Measurements from ENCODE around the gene SUPT3H. TPM values are rescaled to one million over a fixed set of nuclear protein-coding genes. Genes with fewer than 3 reads are reported as not detected.

The SUPT3H gene
- total and polyA plus RNA-seq, 2 of the 13 experiments (the other 11 are each of a cell fraction or from before 2014, with no cell fraction given), result 11.9 to 36.1 TPM

GRCh38 chr6:44999066-44999465 is 378.7 kb downstream of the SUPT3H start:
- BruUV-seq (replicated peaks), result no TSS peak
- intact Hi-C loops (cut with micrococcal nuclease; ENCODE audit: unreplicated experiment) (no loop called here), in situ Hi-C loops (cut with HindIII; ENCODE audit: extremely low pct_ligation_motif_present, low pct_unique_long_range_greater_than_20kb) (no loop called here)
- no peaks in the 10 kb centered on the region for H4K20me1 ChIP-seq (ENCODE audit: insufficient read depth, low read length)
- H3K27ac ChIP-seq (ENCODE audit: extremely low read length, insufficient read depth, low read length), result no peak overlapping the region
- H3K4me2 ChIP-seq (ENCODE audit: low read depth, low read length), result no peak overlapping the region
- H3K79me2 ChIP-seq (ENCODE audit: insufficient read depth, low read length), result no peaks in the 10 kb centered on the region
- H3K36me3 ChIP-seq (replicated peaks in 1 of 2; ENCODE audit: control insufficient read depth in 1 of 2, insufficient read depth in 2 of 2, low read length in 2 of 2), result peaks cover 0 to 2% of the 10 kb centered on the region in 2 experiments; a peak in 1 of 5 replicates
- POLR2A ChIA-PET, result no interaction called here
- H3K4me1 ChIP-seq (ENCODE audit: insufficient read depth, low read length), result no peaks in the 10 kb centered on the region
- H3K9ac ChIP-seq (ENCODE audit: insufficient read depth, low read depth, low read length), result no peak overlapping the region
- WGBS (ENCODE audit: low lambda C conversion rate), result 87% methylated on average over 8 of the region's 8 CpGs
- TF ChIP-seq ZFP91 (CRISPR knock-in tag; IDR thresholded peaks at IDR 0.05; ENCODE audit: borderline replicate concordance), result no peak
- no peak for TF ChIP-seq ZNF33A (CRISPR knock-in tag; IDR thresholded peaks at IDR 0.05; ENCODE audit: borderline replicate concordance)
- no peak for TF ChIP-seq ZNF709 (CRISPR knock-in tag; IDR thresholded peaks at IDR 0.05)
- TF ChIP-seq ZZZ3 (CRISPR knock-in tag; IDR thresholded peaks at IDR 0.05; ENCODE audit: borderline replicate concordance), result no peak
- TF ChIP-seq ARNTL (CRISPR knock-in tag; IDR thresholded peaks at IDR 0.05), result no peak
- TF ChIP-seq EZH2 (conservative IDR thresholded peaks at IDR 0.05; ENCODE audit: low read depth, low read length), result no peak
- TF ChIP-seq SMYD3 (CRISPR knock-in tag; IDR thresholded peaks at IDR 0.05), result no peak
- no peak for TF ChIP-seq TRIM22 (IDR thresholded peaks at IDR 0.05)
- TF ChIP-seq GLI4 (CRISPR knock-in tag; IDR thresholded peaks at IDR 0.05; ENCODE audit: borderline replicate concordance), result no peak
- no peak for TF ChIP-seq IKZF4 (CRISPR knock-in tag; IDR thresholded peaks at IDR 0.05; ENCODE audit: borderline replicate concordance, low read depth, not compliant biosample characterization)
- no peak for TF ChIP-seq IRF1 (CRISPR knock-in tag; IDR thresholded peaks at IDR 0.05; ENCODE audit: low read depth)
- no peak for TF ChIP-seq CENPX (CRISPR knock-in tag; IDR thresholded peaks at IDR 0.05)
- TF ChIP-seq HNF4G (IDR thresholded peaks at IDR 0.05; ENCODE audit: borderline replicate concordance, low read depth, low read length), result no peak
- no peak for TF ChIP-seq HNF4G (CRISPR knock-in tag; IDR thresholded peaks at IDR 0.05; ENCODE audit: borderline replicate concordance, low read depth)
- no peak for TF ChIP-seq ZNF432 (CRISPR knock-in tag; IDR thresholded peaks at IDR 0.05; ENCODE audit: borderline replicate concordance)
- TF ChIP-seq ZNF841 (CRISPR knock-in tag; IDR thresholded peaks at IDR 0.05; ENCODE audit: borderline replicate concordance), result no peak
- TF ChIP-seq ZNF446 (CRISPR knock-in tag; IDR thresholded peaks at IDR 0.05), result no peak
- TF ChIP-seq MED1 (CRISPR knock-in tag; IDR thresholded peaks at IDR 0.05), result no peak
- TF ChIP-seq EEA1 (CRISPR knock-in tag; IDR thresholded peaks at IDR 0.05; ENCODE audit: borderline replicate concordance), result no peak
- no peak for TF ChIP-seq PCBP1 (IDR thresholded peaks at IDR 0.05; ENCODE audit: borderline replicate concordance, low read depth, low read length)
- no peak for TF ChIP-seq MAFK (conservative IDR thresholded peaks at IDR 0.05 in 1 of 2, IDR thresholded peaks at IDR 0.05 in 1 of 2; ENCODE audit: low read length in 2 of 2)
- H3K9me3 ChIP-seq (ENCODE audit: low read length), result no peaks in the 10 kb centered on the region
- H2AFZ ChIP-seq (ENCODE audit: low read length), result no peak overlapping the region
- DNase-seq (ENCODE audit: low spot score) (no peak), FAIRE-seq (no peak), ATAC-seq (no peak)
- CTCF ChIA-PET (ENCODE audit: low intra/inter-chr PET ratio, low total read pairs), result no interaction called here
- no peaks in the 10 kb centered on the region for H3K27me3 ChIP-seq (ENCODE audit: control insufficient read depth in 1 of 2, insufficient read depth in 2 of 2, low read length in 2 of 2)
- H3K4me3 ChIP-seq (replicated peaks in 1 of 3; ENCODE audit: insufficient read depth in 1 of 3, low read depth in 2 of 3, low read length in 3 of 3), result no peak overlapping the region

Data from HepG2 (cell line).